ENCODE results near the gene UNC13C. TPM values are rescaled to one million over a fixed set of nuclear protein-coding genes. Genes with fewer than 3 reads are reported as not detected.

The UNC13C gene
- total RNA-seq, 1 experiment from 2014 or later: not detected

- no peak for TF ChIP-seq TCF7L2 (IDR thresholded peaks at IDR 0.05; ENCODE audit: borderline replicate concordance, extremely low read depth, insufficient read depth, insufficient read length)
- TF ChIP-seq CBX3 (IDR thresholded peaks at IDR 0.05; ENCODE audit: low read depth): no peak
- no peak for TF ChIP-seq MAX (IDR thresholded peaks at IDR 0.05)
- no peak for TF ChIP-seq JUND (IDR thresholded peaks at IDR 0.05)
- no peak for TF ChIP-seq ELF1 (IDR thresholded peaks at IDR 0.05; ENCODE audit: borderline replicate concordance, low read depth)
- TF ChIP-seq RAD21 (IDR thresholded peaks at IDR 0.05; ENCODE audit: low read depth): no peak
Observed at GRCh38 chr15:54481819-54482218, 503.6 kb downstream of the UNC13C start (continued).

GRCh38 chr15:54482251-54482650 lies 504.0 kb downstream of the UNC13C start:
- no peak for ATAC-seq
- intact Hi-C loops (cut with micrococcal nuclease): no loop called here

More at GRCh38 chr15:54482251-54482650, 504.0 kb downstream of the UNC13C start:
- no peak overlapping the region for H3K4me3 ChIP-seq (replicated peaks in 1 of 2; ENCODE audit: low read depth in 1 of 2, low read length in 2 of 2)
- TF ChIP-seq SRF (IDR thresholded peaks at IDR 0.05; ENCODE audit: low read depth): no peak
- TF ChIP-seq EZH2 (IDR thresholded peaks at IDR 0.05): no peak
- no peak for TF ChIP-seq SP1 (IDR thresholded peaks at IDR 0.05; ENCODE audit: low read depth)
- TF ChIP-seq ZNF274 (IDR thresholded peaks at IDR 0.05; ENCODE audit: low read depth, low read length): no peak
- TF ChIP-seq ZBTB33 (IDR thresholded peaks at IDR 0.05; ENCODE audit: extremely low read depth, insufficient replicate concordance, low read length): no peak
- TF ChIP-seq YY1 (IDR thresholded peaks at IDR 0.05; ENCODE audit: extremely low read depth, insufficient replicate concordance, low read depth, low read length): no peak
- no peak for TF ChIP-seq MAX (IDR thresholded peaks at IDR 0.05)
- no peak for TF ChIP-seq EZH2phosphoT487 (IDR thresholded peaks at IDR 0.05; ENCODE audit: borderline replicate concordance)
- TF ChIP-seq REST (IDR thresholded peaks at IDR 0.05; ENCODE audit: low read depth): no peak
- no peak for TF ChIP-seq ATF3 (IDR thresholded peaks at IDR 0.05)
- H2AFZ ChIP-seq (ENCODE audit: low read depth, low read length, poor library complexity, severe bottlenecking): no peak overlapping the region
- no peaks in the 10 kb centered on the region for H4K20me1 ChIP-seq (ENCODE audit: insufficient read depth)
- H3K9me3 ChIP-seq (ENCODE audit: control insufficient read depth in 1 of 2, insufficient read depth in 1 of 2, low read depth in 1 of 2, low read length in 2 of 2): peaks cover 13 to 26% of the 10 kb centered on the region in 2 experiments; a peak in 3 of 4 replicates
- POLR2A ChIA-PET: no interaction called here
- H3K27ac ChIP-seq (ENCODE audit: low read depth, low read length): no peak overlapping the region
- no peaks in the 10 kb centered on the region for H3K4me1 ChIP-seq (ENCODE audit: control insufficient read depth in 1 of 2, insufficient read depth in 2 of 2, low read length in 2 of 2)
- H3K27me3 ChIP-seq (ENCODE audit: insufficient read depth, low read length): no peaks in the 10 kb centered on the region
- BruUV-seq (replicated peaks): no TSS peak
- RAD21 ChIA-PET (ENCODE audit: low non-redundant PET in 1 of 2, low total read pairs in 2 of 2, uncharacterized antibody in 2 of 2, unreplicated experiment in 2 of 2): no interaction called here
- no peaks in the 10 kb centered on the region for H3K79me2 ChIP-seq (ENCODE audit: insufficient read depth, low read length)
- H3K36me3 ChIP-seq (ENCODE audit: control insufficient read depth in 1 of 2, insufficient read depth in 2 of 2, low read length in 2 of 2): no peaks in the 10 kb centered on the region
- H3K4me2 ChIP-seq (ENCODE audit: low read length): no peak overlapping the region
- CTCF ChIA-PET: no interaction called here
- H3K9me2 ChIP-seq (ENCODE audit: insufficient read depth): no peaks in the 10 kb centered on the region
- no peak for DNase-seq (ENCODE audit: low read depth, low spot score)
- H3K9ac ChIP-seq (ENCODE audit: low read length): no peak overlapping the region

Data from HCT116 (cell line).